Measurements from ENCODE around the gene FHL3.

Gene FHL3

GRCh38 chr1:38005195-38006007 is at the start of gene FHL3:
FHL3 (minus strand) TSS chr1:38005514; CDS start chr1:37999412, 6,102 bp downstream.
- Histone ChIP-seq H3K27me3 (no peaks in the 10 kb centered on the region), H3K27ac (peak within 1 kb of the TSS; percentile 73 to 85 (median 78); a peak in 21 of 22 replicates), H3K9ac (peak within 1 kb of the TSS; percentile 80 to 92 (median 88))

GRCh38 chr1:38053416-38054091 is 48.2 kb upstream of the FHL3 start:
- H3K4me1 ChIP-seq, result peaks cover 10 to 32% (median 20%) of the 10 kb centered on the region in 10 experiments
- peak overlapping the region; percentile 35 to 82 (median 69) for H3K4me2 ChIP-seq
- H3K36me3 ChIP-seq, result no peaks in the 10 kb centered on the region
- peaks cover 2 to 11% (median 7%) of the 10 kb centered on the region in 11 experiments; a peak in 21 of 22 replicates for H3K27me3 ChIP-seq
- H3K4me3 ChIP-seq, result no peak overlapping the region
- no peak for TF ChIP-seq Cebpa-rat (IDR thresholded peaks at IDR 0.05)
- peaks cover 0 to 13% (median 0%) of the 10 kb centered on the region in 11 experiments; a peak in 6 of 22 replicates for H4K20me1 ChIP-seq
- no peaks in the 10 kb centered on the region for H3K9me3 ChIP-seq (replicated peaks in 1 of 11)
- no peak overlapping the region for H3K9ac ChIP-seq
- no peak overlapping the region for H3K27ac ChIP-seq

More at GRCh38 chr1:38005195-38006007, at the start of gene FHL3:
- no peak for TF ChIP-seq Cebpa-rat (IDR thresholded peaks at IDR 0.05)
- Histone ChIP-seq H3K4me3 (peak within 1 kb of the TSS; percentile 71 to 90 (median 77)), H3K4me2 (peak within 1 kb of the TSS; percentile 91 to 100 (median 98)), H3K36me3 (no peaks in the 10 kb centered on the region), H4K20me1 (peaks cover 0 to 29% (median 4%) of the 10 kb centered on the region in 11 experiments; a peak in 6 of 22 replicates), H3K4me1 (peaks cover 62 to 74% (median 68%) of the 10 kb centered on the region in 10 experiments), H3K9me3 (replicated peaks in 1 of 11) (no peaks in the 10 kb centered on the region)

- H3K4me2 ChIP-seq, result peak overlapping the region; percentile 35 to 82 (median 69)
- H3K4me3 ChIP-seq, result no peak overlapping the region
- peaks cover 0 to 20% (median 5%) of the 10 kb centered on the region in 11 experiments; a peak in 12 of 22 replicates for H4K20me1 ChIP-seq
These were observed 47.6 kb upstream of the FHL3 start for GRCh38 chr1:38052750-38053415.

GRCh38 chr1:38051079-38051543 is 45.8 kb upstream of the FHL3 start:
- H3K9ac ChIP-seq, result no peak overlapping the region
- H4K20me1 ChIP-seq, result peaks cover 0 to 33% (median 14%) of the 10 kb centered on the region in 11 experiments; a peak in 14 of 22 replicates
- H3K4me1 ChIP-seq, result peaks cover 14 to 43% (median 24%) of the 10 kb centered on the region in 10 experiments
- H3K27ac ChIP-seq, result no peak overlapping the region
- no peak for TF ChIP-seq Cebpa-rat (IDR thresholded peaks at IDR 0.05)
- no peaks in the 10 kb centered on the region for H3K36me3 ChIP-seq
- no peaks in the 10 kb centered on the region for H3K9me3 ChIP-seq (replicated peaks in 1 of 11)
- no peak overlapping the region for H3K4me3 ChIP-seq
- peaks cover 25 to 35% (median 31%) of the 10 kb centered on the region in 11 experiments for H3K27me3 ChIP-seq
- H3K4me2 ChIP-seq, result 0 out of 22 replicates have a peak overlapping the region, but pooled peaks of 1 of the 11 experiments have one; percentile 20

More at GRCh38 chr1:38052750-38053415, 47.6 kb upstream of the FHL3 start:
- Histone ChIP-seq H3K36me3 (no peaks in the 10 kb centered on the region), H3K9ac (no peak overlapping the region), H3K9me3 (replicated peaks in 1 of 11) (no peaks in the 10 kb centered on the region), H3K27me3 (peaks cover 9 to 17% (median 14%) of the 10 kb centered on the region in 11 experiments), H3K27ac (no peak overlapping the region), H3K4me1 (peaks cover 10 to 32% (median 20%) of the 10 kb centered on the region in 10 experiments)
- TF ChIP-seq Cebpa-rat (IDR thresholded peaks at IDR 0.05), result no peak

- Histone ChIP-seq H4K20me1 (peaks cover 0 to 38% (median 20%) of the 10 kb centered on the region in 11 experiments; a peak in 15 of 22 replicates), H3K4me3 (no peak overlapping the region), H3K9me3 (replicated peaks in 1 of 11) (peaks cover 0 to 4% (median 0%) of the 10 kb centered on the region in 11 experiments; a peak in 4 of 22 replicates), H3K36me3 (no peaks in the 10 kb centered on the region), H3K27ac (no peak overlapping the region), H3K9ac (no peak overlapping the region), H3K4me2 (peak overlapping the region in 3 of 11 experiments; percentile 7 to 28 (median 20); a peak in 2 of 22 replicates), H3K4me1 (peaks cover 18 to 47% (median 28%) of the 10 kb centered on the region in 10 experiments), H3K27me3 (peaks cover 31 to 41% (median 36%) of the 10 kb centered on the region in 11 experiments)
- no peak for TF ChIP-seq Cebpa-rat (IDR thresholded peaks at IDR 0.05)
These were observed 45.2 kb upstream of the FHL3 start for GRCh38 chr1:38050397-38051078.

GRCh38 chr1:38047603-38048141 is 42.4 kb upstream of the FHL3 start:
- Histone ChIP-seq H3K9me3 (replicated peaks in 1 of 11) (peaks cover 0 to 9% (median 0%) of the 10 kb centered on the region in 11 experiments; a peak in 4 of 22 replicates), H3K4me1 (peaks cover 11 to 43% (median 24%) of the 10 kb centered on the region in 10 experiments; a peak in 18 of 20 replicates), H3K4me2 (peak overlapping the region; percentile 95 to 99 (median 98)), H3K27me3 (peaks cover 59 to 69% (median 65%) of the 10 kb centered on the region in 11 experiments), H3K36me3 (no peaks in the 10 kb centered on the region), H3K4me3 (peak overlapping the region; percentile 61 to 77 (median 67); a peak in 19 of 20 replicates), H3K9ac (peak overlapping the region in 3 of 11 experiments; percentile 51 to 64 (median 51); a peak in 5 of 22 replicates), H4K20me1 (peaks cover 0 to 62% (median 41%) of the 10 kb centered on the region in 11 experiments; a peak in 17 of 22 replicates), H3K27ac (no peak overlapping the region)
- no peak for TF ChIP-seq Cebpa-rat (IDR thresholded peaks at IDR 0.05)

- H3K4me2 ChIP-seq, result peak overlapping the region; percentile 95 to 99 (median 98)
- peak overlapping the region; percentile 20 to 66 (median 56); a peak in 17 of 22 replicates for H3K9ac ChIP-seq
- peaks cover 66 to 76% (median 71%) of the 10 kb centered on the region in 11 experiments for H3K27me3 ChIP-seq
- TF ChIP-seq Cebpa-rat (IDR thresholded peaks at IDR 0.05), result no peak
- H4K20me1 ChIP-seq, result peaks cover 0 to 69% (median 47%) of the 10 kb centered on the region in 11 experiments; a peak in 18 of 22 replicates
- H3K4me1 ChIP-seq, result peaks cover 5 to 37% (median 22%) of the 10 kb centered on the region in 10 experiments; a peak in 17 of 20 replicates
- no peak overlapping the region for H3K27ac ChIP-seq
- H3K4me3 ChIP-seq, result peak overlapping the region; percentile 61 to 77 (median 67)
- no peaks in the 10 kb centered on the region for H3K36me3 ChIP-seq
- peaks cover 0 to 9% (median 0%) of the 10 kb centered on the region in 11 experiments; a peak in 4 of 22 replicates for H3K9me3 ChIP-seq (replicated peaks in 1 of 11)
These were observed 41.7 kb upstream of the FHL3 start for GRCh38 chr1:38046884-38047602.
